Parathyroid adenoma (tissue), 2 donors: Measurements from ENCODE around the gene ACE.

ENCODE experiments used
- H2AFZ ChIP-seq: fragments of 300-600 bp; sonication (generic); one replicate; pipeline ENCODE4 v1.7.0; 2017; ENCODE audit warnings: antibody characterized with exemption, mild to moderate bottlenecking
- H3K27ac ChIP-seq: fragments of 300-600 bp; sonication (generic); one replicate; pipeline ENCODE4 v1.7.0; 2017
- H3K27me3 ChIP-seq: fragments of 300-600 bp; sonication (generic); one replicate; pipeline ENCODE4 v1.7.0; 2017; ENCODE audit warnings: low read length; ENCODE audit not compliant: control insufficient read depth, insufficient read depth
- H3K36me3 ChIP-seq: fragments of 300-600 bp; sonication (generic); one replicate; pipeline ENCODE4 v1.7.0; 2017; ENCODE audit warnings: low read length; ENCODE audit not compliant: control insufficient read depth, insufficient read depth
- H3K4me1 ChIP-seq: fragments of 300-600 bp; sonication (generic); one replicate; pipeline ENCODE4 v1.7.0; 2017; ENCODE audit warnings: control low read depth
- H3K4me2 ChIP-seq: fragments of 300-600 bp; sonication (generic); one replicate; pipeline ENCODE4 v1.7.0; 2017; ENCODE audit warnings: low read length
- H3K4me3 ChIP-seq: fragments of 300-600 bp; sonication (generic); one replicate; pipeline ENCODE4 v1.7.0; 2017; ENCODE audit warnings: low read depth, low read length
- H3K79me2 ChIP-seq: fragments of 300-600 bp; sonication (generic); one replicate; pipeline ENCODE4 v1.7.0; 2017; ENCODE audit warnings: control low read depth
- H3K9ac ChIP-seq: fragments of 300-600 bp; sonication (generic); one replicate; pipeline ENCODE4 v1.7.0; 2017; ENCODE audit warnings: mild to moderate bottlenecking
- H3K9me3 ChIP-seq: fragments of 300-600 bp; sonication (generic); one replicate; pipeline ENCODE4 v1.7.0; 2017; ENCODE audit warnings: low read length; ENCODE audit not compliant: control insufficient read depth
- TF ChIP-seq, protein P1 (sequence below): fragments of 300-600 bp; sonication (generic); IDR thresholded peaks from one replicate; pipeline ENCODE4 v1.7.0; 2017; ENCODE audit warnings: antibody characterized with exemption, mild to moderate bottlenecking
- donor health status: primary hyperparathyroidism.

Gene ACE

DNA sequence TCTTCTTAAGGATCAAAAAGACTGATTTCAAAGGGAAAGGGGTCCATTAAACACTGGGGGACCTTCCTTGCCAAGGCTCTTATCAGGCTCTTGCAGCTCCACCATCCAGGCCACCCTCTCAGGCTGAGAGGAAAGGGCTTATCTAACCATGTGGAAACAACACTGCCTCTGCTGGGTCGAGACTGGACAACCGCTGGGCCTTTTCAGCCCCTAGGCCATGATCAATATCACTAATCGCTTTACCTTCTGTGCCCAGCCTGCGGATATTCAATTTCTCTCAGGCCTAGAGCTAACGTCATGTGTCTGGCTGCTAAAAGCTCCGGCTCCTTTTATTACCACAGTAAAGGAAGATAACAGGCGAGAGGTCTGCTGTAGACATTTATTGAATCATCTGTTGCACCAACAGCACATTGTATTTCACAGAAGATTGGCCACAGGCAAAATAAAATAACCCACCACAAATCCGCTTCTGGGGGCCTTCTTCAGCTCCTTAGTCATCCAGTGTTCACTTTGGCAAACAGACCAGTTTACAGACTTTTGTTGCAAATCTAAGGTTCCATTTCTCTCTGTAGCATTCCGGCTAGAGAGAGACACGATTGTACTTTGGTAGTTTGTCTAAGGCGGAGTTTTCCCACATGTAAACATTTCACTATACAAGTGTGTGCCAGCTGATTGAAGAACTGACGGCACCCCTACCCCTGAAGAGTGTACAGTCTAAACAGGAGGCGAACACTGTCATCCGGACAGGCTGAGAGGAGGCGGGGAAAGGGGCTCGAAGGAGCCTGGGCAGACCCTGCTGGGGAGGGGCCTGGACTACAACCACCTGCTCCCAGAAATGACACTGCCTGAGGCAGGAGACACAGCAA is 44.7 kb upstream of the ACE start:
- Histone ChIP-seq H3K79me2 (no peaks in the 10 kb centered on the region), H3K9ac (no peak overlapping the region), H3K4me3 (no peak overlapping the region), H3K36me3 (no peaks in the 10 kb centered on the region), H3K9me3 (no peaks in the 10 kb centered on the region), H3K4me2 (no peak overlapping the region), H2AFZ (no peak overlapping the region), H3K27ac (no peak overlapping the region), H3K27me3 (no peaks in the 10 kb centered on the region), H3K4me1 (peaks cover 30% of the 10 kb centered on the region)
- TF ChIP-seq, protein P1, sequence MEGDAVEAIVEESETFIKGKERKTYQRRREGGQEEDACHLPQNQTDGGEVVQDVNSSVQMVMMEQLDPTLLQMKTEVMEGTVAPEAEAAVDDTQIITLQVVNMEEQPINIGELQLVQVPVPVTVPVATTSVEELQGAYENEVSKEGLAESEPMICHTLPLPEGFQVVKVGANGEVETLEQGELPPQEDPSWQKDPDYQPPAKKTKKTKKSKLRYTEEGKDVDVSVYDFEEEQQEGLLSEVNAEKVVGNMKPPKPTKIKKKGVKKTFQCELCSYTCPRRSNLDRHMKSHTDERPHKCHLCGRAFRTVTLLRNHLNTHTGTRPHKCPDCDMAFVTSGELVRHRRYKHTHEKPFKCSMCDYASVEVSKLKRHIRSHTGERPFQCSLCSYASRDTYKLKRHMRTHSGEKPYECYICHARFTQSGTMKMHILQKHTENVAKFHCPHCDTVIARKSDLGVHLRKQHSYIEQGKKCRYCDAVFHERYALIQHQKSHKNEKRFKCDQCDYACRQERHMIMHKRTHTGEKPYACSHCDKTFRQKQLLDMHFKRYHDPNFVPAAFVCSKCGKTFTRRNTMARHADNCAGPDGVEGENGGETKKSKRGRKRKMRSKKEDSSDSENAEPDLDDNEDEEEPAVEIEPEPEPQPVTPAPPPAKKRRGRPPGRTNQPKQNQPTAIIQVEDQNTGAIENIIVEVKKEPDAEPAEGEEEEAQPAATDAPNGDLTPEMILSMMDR = no peak

DNA sequence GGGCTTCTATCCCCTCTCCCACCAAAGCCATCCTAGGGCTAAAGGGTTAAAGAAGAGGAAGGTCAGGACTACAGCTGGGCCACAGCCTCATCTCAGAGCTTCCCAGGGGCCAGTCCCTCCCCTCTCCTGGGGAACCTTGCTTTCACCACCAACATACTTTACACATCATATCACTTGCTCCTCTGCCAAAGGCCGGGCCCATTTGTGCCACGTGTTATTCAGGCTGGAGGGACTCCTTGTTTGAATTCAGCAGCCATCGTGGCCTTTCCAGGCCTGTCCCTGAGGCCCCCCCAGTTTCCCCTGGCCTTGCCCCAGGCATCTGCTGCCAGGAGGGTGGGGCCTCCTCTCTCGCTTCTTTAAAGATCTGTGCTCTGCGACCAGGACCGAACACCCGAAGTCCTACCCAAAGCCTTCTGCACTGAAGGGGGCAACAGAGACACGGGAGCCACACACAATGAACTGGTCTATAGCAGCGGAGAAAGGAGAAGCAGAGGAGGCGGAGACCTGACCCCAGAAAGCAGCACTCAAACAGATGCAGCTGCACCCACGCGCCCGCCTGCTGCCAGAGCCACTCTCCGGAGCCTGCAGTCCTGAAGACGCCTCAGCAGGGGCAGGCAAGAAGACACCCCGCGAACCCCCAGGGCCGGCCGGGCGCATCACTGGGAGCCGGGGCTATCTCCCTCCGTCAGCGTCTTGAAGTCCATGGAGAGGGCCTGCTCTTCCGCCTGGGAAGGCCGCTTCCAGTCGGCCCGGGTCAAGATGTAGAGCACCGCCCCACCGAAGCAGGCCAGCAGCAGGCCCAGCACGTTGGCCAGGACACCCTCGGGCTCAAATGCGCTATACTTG is 42.9 kb upstream of the ACE start:
- H3K27ac ChIP-seq = peak overlapping the region; percentile 97

DNA sequence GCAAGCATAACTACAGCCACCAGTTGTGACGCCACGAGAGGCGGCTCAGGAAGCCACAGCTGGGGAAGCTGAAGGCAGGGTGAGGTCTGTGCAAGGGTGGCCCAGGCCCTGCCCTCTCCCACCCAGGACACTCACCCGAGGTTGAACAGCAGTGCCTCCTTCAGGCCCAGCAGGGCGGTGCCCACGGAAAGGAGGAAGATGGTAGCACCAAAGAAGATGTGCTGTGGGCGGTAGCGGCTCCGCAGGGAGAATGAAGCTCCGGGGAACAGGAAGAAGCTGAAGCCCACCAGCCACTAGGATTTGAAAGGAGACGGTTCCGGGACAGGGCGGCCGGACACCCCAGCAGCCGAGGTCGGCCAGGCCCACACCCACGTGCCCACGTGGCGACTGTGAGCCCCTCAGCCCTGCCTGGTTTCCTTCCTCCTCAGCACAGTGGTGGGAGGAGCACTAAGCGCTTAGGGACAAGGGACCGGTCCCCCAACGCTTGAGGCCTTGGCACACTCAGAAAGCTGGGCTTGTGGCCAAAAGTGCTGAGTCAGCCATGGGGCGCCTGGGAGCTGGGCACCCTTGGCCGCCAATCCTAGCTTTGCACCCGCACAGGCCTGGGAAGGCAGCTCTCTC is 41.8 kb upstream of the ACE start:
- Histone ChIP-seq H3K4me3 (no peak overlapping the region), H3K79me2 (peaks cover 17% of the 10 kb centered on the region), H3K4me2 (peak overlapping the region; percentile 31), H3K4me1 (peaks cover 54% of the 10 kb centered on the region), H3K9me3 (no peaks in the 10 kb centered on the region), H3K36me3 (no peaks in the 10 kb centered on the region), H3K9ac (no peak overlapping the region), H2AFZ (no peak overlapping the region), H3K27ac (peak overlapping the region; percentile 97), H3K27me3 (no peaks in the 10 kb centered on the region)
- TF ChIP-seq, protein P1 = peak; percentile 18

More for the DNA sequence above, 42.9 kb upstream of the ACE start:
- Histone ChIP-seq H2AFZ (no peak overlapping the region), H3K79me2 (peaks cover 10% of the 10 kb centered on the region), H3K9ac (no peak overlapping the region), H3K36me3 (no peaks in the 10 kb centered on the region), H3K4me3 (no peak overlapping the region), H3K27me3 (no peaks in the 10 kb centered on the region), H3K4me1 (peaks cover 43% of the 10 kb centered on the region), H3K9me3 (no peaks in the 10 kb centered on the region), H3K4me2 (no peak overlapping the region)
- TF ChIP-seq, protein P1 = no peak

DNA sequence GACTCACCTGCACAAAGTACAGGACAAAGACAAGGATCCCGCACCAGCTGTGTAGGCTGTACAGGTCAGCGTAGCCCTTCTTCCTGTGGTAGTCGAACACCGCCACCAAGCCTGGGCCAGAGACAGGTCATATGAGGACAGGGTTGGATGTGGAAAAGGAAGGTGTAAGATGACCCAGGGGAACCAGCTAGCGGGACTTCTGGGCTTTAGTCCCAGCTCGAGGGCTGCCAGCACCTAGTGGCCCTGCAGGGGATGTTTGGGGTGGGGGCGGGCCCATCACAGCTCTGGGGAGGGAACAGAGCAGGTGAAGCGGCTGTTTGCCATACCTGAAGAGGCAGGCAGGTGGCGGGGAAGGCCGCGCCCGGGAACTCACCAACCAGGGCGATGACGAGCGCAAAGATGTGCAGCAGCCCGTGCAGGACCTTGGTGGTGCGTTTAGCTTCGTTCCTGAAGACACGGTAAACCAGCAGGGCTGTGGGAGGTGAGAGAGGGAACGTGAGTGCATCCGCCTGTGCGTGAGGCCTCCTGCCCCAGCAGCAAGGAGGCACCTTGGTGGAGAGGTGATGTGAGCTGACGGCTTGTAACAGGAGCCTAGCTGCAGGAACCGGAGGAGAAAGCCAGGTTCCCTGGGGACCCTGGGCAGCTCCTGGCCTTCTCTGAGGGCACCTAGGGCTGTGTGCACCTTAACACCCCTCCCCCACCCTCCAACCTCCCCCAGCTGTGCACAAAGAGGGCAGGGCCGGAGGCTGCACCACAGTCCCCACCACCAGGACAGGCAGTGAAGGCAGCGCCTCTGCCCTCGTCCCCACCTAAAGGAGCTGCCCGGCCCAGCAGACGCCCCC is 41.0 kb upstream of the ACE start:
- Histone ChIP-seq H3K9ac (no peak overlapping the region), H3K27ac (peak overlapping the region; percentile 97), H3K27me3 (no peaks in the 10 kb centered on the region), H3K4me2 (peak overlapping the region; percentile 11), H3K4me1 (peaks cover 62% of the 10 kb centered on the region), H3K79me2 (peaks cover 23% of the 10 kb centered on the region), H3K36me3 (no peaks in the 10 kb centered on the region), H2AFZ (no peak overlapping the region), H3K9me3 (no peaks in the 10 kb centered on the region), H3K4me3 (no peak overlapping the region)
- TF ChIP-seq, protein P1 = peak; percentile 93
